ENCODE measurements around the gene GRK5.
A peak's percentile ranks its signal among the peaks of the same experiment; 100 is the strongest.

Gene GRK5

DNA sequence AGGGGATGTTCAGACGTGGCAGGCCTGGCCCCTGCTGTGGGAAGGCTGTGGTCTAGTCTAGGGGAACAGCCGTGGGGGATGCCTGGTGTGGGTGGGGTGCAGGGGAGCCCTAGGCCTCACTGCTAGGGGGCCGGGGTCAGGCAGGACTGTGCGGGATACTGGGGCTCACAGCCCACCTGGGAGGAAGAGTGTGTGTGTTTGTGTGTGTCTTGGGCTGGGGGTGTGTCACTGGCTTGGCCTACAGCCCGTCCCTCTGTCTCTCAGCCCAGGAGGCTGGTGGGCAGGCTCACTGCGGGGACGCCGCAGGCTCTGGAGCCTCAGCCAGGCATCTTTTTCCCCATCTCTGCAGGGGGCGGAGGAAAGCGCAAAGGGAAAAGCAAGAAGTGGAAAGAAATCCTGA is 118.8 kb downstream of the GRK5 start:
- H3K4me1 ChIP-seq = peaks cover 0 to 33% (median 14%) of the 10 kb centered on the region in 4 donors
- DNase-seq = no peak
- intact Hi-C loops (cut with DNase I; ENCODE audit: low total_unique reads) = no loop called here
- H3K27me3 ChIP-seq = no peaks in the 10 kb centered on the region
- H3K36me3 ChIP-seq = peaks cover 0 to 24% (median 0%) of the 10 kb centered on the region in 3 donors
- no peak overlapping the region for H3K4me3 ChIP-seq
- TF ChIP-seq, protein P1, sequence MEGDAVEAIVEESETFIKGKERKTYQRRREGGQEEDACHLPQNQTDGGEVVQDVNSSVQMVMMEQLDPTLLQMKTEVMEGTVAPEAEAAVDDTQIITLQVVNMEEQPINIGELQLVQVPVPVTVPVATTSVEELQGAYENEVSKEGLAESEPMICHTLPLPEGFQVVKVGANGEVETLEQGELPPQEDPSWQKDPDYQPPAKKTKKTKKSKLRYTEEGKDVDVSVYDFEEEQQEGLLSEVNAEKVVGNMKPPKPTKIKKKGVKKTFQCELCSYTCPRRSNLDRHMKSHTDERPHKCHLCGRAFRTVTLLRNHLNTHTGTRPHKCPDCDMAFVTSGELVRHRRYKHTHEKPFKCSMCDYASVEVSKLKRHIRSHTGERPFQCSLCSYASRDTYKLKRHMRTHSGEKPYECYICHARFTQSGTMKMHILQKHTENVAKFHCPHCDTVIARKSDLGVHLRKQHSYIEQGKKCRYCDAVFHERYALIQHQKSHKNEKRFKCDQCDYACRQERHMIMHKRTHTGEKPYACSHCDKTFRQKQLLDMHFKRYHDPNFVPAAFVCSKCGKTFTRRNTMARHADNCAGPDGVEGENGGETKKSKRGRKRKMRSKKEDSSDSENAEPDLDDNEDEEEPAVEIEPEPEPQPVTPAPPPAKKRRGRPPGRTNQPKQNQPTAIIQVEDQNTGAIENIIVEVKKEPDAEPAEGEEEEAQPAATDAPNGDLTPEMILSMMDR (IDR thresholded peaks at IDR 0.05) = no peak
- H3K27ac ChIP-seq = no peak overlapping the region
- no peaks in the 10 kb centered on the region for H3K9me3 ChIP-seq

GRCh38 chr10:119327096-119327745 is 119.8 kb downstream of the GRK5 start:
- intact Hi-C loops (cut with DNase I; ENCODE audit: low total_unique reads) = no loop called here
- Histone ChIP-seq H3K4me1 (peaks cover 0 to 43% (median 15%) of the 10 kb centered on the region in 4 donors), H3K36me3 (peaks cover 0 to 24% (median 0%) of the 10 kb centered on the region in 3 donors), H3K27me3 (no peaks in the 10 kb centered on the region), H3K4me3 (no peak overlapping the region), H3K27ac (no peak overlapping the region), H3K9me3 (no peaks in the 10 kb centered on the region)
- TF ChIP-seq, protein P1 (IDR thresholded peaks at IDR 0.05) = no peak
- DNase-seq = no peak

DNA sequence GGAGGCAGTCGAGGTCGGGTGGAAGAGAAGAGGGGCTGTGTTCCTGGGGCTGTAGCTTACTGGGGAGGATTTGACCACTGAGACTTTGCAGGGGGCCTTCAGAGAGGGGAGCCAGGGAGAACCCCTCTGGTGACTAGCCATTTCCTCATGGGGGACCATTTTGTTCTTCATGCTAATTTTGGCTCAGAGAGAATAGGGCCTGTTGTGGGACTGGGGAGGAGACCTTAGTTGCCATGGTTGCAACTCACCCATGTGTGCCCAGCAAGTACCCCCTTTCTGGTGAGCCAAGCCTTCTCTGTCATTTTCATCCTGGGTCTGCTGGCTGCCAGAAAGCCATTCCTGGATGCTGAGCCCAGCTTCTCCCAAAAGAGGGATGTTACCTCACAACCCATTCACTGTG is 120.9 kb downstream of the GRK5 start:
- Histone ChIP-seq H3K4me1 (peaks cover 0 to 43% (median 15%) of the 10 kb centered on the region in 4 donors), H3K27me3 (no peaks in the 10 kb centered on the region), H3K9me3 (no peaks in the 10 kb centered on the region), H3K4me3 (no peak overlapping the region), H3K27ac (no peak overlapping the region), H3K36me3 (peaks cover 0 to 24% (median 0%) of the 10 kb centered on the region in 3 donors)
- intact Hi-C loops (cut with DNase I; ENCODE audit: low total_unique reads) = no loop called here
- DNase-seq = no peak
- TF ChIP-seq, protein P1 (IDR thresholded peaks at IDR 0.05) = no peak

GRCh38 chr10:119330342-119330741 is 123.0 kb downstream of the GRK5 start:
- H3K4me1 ChIP-seq = peaks cover 0 to 40% (median 15%) of the 10 kb centered on the region in 4 donors
- no peak overlapping the region for H3K4me3 ChIP-seq
- intact Hi-C loops (cut with DNase I; ENCODE audit: low total_unique reads) = no loop called here
- no peaks in the 10 kb centered on the region for H3K27me3 ChIP-seq
- DNase-seq = no peak
- TF ChIP-seq, protein P1 (IDR thresholded peaks at IDR 0.05) = no peak
- H3K27ac ChIP-seq = peak overlapping the region; percentile 64 to 72
- H3K9me3 ChIP-seq = no peaks in the 10 kb centered on the region
- peaks cover 0 to 24% (median 0%) of the 10 kb centered on the region in 3 donors for H3K36me3 ChIP-seq

DNA sequence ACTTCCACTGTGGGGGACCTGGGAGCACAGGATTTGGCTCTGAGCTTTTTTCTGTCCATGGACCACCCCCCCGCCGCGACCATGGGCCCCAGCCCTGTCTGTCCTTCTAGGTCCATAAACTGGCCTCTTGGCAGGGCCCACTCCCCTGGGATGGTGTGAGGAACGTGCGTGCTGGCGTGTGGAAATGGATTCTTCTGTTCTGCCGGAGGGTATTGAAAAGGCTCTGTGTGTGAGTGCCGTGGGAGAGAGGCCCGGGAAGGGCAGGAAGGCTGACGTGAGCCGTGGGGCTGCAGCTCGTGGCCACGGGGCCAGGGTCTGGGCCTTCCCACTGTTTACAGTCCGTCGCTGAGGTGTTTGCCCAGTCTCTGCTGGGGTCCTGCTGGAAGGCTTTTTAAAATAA is 123.7 kb downstream of the GRK5 start:
- TF ChIP-seq, protein P1 (IDR thresholded peaks at IDR 0.05) = no peak
- H3K27ac ChIP-seq = peak overlapping the region; percentile 64 to 72
- H3K36me3 ChIP-seq = peaks cover 0 to 28% (median 5%) of the 10 kb centered on the region in 3 donors
- intact Hi-C loops (cut with DNase I; ENCODE audit: low total_unique reads) = no loop called here
- peaks cover 0 to 37% (median 12%) of the 10 kb centered on the region in 4 donors for H3K4me1 ChIP-seq
- H3K9me3 ChIP-seq = no peaks in the 10 kb centered on the region
- H3K27me3 ChIP-seq = no peaks in the 10 kb centered on the region
- peak; percentile 46 to 88 for DNase-seq
- no peak overlapping the region for H3K4me3 ChIP-seq

Measured in tibial artery (tissue), 4 donors.